ENCODE results near the gene TRIM72.
"Not testable (repeated sequence)": the region's sequence is repeated elsewhere in the genome, so short reads cannot be mapped to it uniquely, and the experiment has no call there.

Gene TRIM72

DNA sequence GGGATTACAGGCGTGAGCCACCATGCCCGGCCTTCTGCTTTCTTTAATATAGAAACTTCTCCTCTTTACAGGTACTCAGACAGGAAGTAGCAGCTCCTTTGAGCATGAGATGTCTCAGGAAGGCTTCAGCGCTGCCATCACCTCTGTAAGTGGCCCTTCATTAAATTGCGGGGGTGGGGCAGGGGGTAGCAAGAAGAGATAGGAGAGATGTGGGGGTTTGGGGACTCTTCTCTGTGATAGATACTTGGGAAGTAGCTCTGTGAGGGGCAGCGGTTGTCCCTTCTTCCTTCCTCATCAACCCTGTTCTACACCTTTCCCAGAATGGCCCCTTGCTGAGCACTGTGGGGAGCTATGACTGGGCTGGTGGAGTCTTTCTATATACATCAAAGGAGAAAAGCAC is 62.7 kb downstream of the TRIM72 start:
- no peaks in the 10 kb centered on the region for H3K4me1 ChIP-seq (ENCODE audit: insufficient read depth, low read length, poor library complexity, severe bottlenecking)
- H4K20me1 ChIP-seq (ENCODE audit: insufficient read depth, low read length, poor library complexity, severe bottlenecking) = no peaks in the 10 kb centered on the region
- no peaks in the 10 kb centered on the region for H3K79me2 ChIP-seq (ENCODE audit: insufficient read depth, low read length)
- TF ChIP-seq, protein P1, sequence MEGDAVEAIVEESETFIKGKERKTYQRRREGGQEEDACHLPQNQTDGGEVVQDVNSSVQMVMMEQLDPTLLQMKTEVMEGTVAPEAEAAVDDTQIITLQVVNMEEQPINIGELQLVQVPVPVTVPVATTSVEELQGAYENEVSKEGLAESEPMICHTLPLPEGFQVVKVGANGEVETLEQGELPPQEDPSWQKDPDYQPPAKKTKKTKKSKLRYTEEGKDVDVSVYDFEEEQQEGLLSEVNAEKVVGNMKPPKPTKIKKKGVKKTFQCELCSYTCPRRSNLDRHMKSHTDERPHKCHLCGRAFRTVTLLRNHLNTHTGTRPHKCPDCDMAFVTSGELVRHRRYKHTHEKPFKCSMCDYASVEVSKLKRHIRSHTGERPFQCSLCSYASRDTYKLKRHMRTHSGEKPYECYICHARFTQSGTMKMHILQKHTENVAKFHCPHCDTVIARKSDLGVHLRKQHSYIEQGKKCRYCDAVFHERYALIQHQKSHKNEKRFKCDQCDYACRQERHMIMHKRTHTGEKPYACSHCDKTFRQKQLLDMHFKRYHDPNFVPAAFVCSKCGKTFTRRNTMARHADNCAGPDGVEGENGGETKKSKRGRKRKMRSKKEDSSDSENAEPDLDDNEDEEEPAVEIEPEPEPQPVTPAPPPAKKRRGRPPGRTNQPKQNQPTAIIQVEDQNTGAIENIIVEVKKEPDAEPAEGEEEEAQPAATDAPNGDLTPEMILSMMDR (conservative IDR thresholded peaks at IDR 0.05; ENCODE audit: low read length) = no peak
- no peak for TF ChIP-seq EZH2phosphoT487 (IDR thresholded peaks at IDR 0.05; ENCODE audit: borderline replicate concordance)
- no peak overlapping the region for H3K4me3 ChIP-seq (ENCODE audit: low read length, poor library complexity, severe bottlenecking)
- no peaks in the 10 kb centered on the region for H3K27me3 ChIP-seq (ENCODE audit: insufficient read depth, low read length, poor library complexity, severe bottlenecking)
- no peak overlapping the region for H3K9ac ChIP-seq (ENCODE audit: low read depth, low read length, poor library complexity, severe bottlenecking)
- no peaks in the 10 kb centered on the region for H3K36me3 ChIP-seq (ENCODE audit: insufficient read depth, low read length)
- H3K4me2 ChIP-seq (ENCODE audit: low read depth, low read length, poor library complexity, severe bottlenecking) = no peak overlapping the region
- no peaks in the 10 kb centered on the region for H3K9me2 ChIP-seq (replicated peaks; ENCODE audit: low read depth, low read length)
- H2AFZ ChIP-seq (ENCODE audit: low read length) = no peak overlapping the region
- no peaks in the 10 kb centered on the region for H3F3A ChIP-seq (ENCODE audit: low read depth)
- no peaks in the 10 kb centered on the region for H3K9me3 ChIP-seq (ENCODE audit: insufficient read depth, low read depth, low read length)

DNA sequence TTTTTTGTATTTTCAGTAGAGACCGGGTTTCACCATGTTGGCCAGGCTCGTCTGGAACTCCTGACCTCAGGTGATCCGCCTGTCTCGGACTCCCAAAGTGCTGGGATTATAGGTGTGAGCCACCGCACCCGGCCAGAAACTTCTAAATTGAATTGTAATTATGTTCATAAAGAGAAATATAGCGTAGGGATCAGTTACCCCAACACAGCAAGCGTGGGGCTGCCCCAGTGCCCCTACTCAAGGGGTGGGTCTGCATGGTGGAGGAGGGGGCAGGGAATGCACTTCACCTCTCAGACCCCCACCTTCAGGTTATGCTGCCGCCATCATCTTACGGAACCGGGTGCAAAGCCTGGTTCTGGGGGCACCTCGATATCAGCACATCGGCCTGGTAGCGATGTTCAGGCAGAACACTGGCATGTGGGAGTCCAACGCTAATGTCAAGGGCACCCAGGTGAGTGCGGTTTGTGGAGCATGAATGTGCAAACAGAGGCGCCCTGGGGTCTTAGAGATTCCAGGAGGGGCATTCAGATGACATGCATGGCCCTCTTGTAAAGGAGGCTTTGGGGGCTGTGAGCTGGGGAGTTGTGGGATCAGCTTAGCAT is 63.8 kb downstream of the TRIM72 start:
- Histone ChIP-seq H3K4me2 (ENCODE audit: low read depth, low read length, poor library complexity, severe bottlenecking) (no peak overlapping the region), H3K27me3 (ENCODE audit: insufficient read depth, low read length, poor library complexity, severe bottlenecking) (no peaks in the 10 kb centered on the region), H3K4me3 (ENCODE audit: low read length, poor library complexity, severe bottlenecking) (no peak overlapping the region), H3K4me1 (ENCODE audit: insufficient read depth, low read length, poor library complexity, severe bottlenecking) (no peaks in the 10 kb centered on the region), H3K79me2 (ENCODE audit: insufficient read depth, low read length) (no peaks in the 10 kb centered on the region), H3K9me3 (ENCODE audit: insufficient read depth, low read depth, low read length) (no peaks in the 10 kb centered on the region), H3K9me2 (replicated peaks; ENCODE audit: low read depth, low read length) (no peaks in the 10 kb centered on the region), H3K36me3 (ENCODE audit: insufficient read depth, low read length) (no peaks in the 10 kb centered on the region), H4K20me1 (ENCODE audit: insufficient read depth, low read length, poor library complexity, severe bottlenecking) (no peaks in the 10 kb centered on the region), H2AFZ (ENCODE audit: low read length) (no peak overlapping the region), H3F3A (ENCODE audit: low read depth) (no peaks in the 10 kb centered on the region), H3K9ac (ENCODE audit: low read depth, low read length, poor library complexity, severe bottlenecking) (no peak overlapping the region)
- no peak for TF ChIP-seq EZH2phosphoT487 (IDR thresholded peaks at IDR 0.05; ENCODE audit: borderline replicate concordance)
- TF ChIP-seq, protein P1 (conservative IDR thresholded peaks at IDR 0.05; ENCODE audit: low read length) = no peak

DNA sequence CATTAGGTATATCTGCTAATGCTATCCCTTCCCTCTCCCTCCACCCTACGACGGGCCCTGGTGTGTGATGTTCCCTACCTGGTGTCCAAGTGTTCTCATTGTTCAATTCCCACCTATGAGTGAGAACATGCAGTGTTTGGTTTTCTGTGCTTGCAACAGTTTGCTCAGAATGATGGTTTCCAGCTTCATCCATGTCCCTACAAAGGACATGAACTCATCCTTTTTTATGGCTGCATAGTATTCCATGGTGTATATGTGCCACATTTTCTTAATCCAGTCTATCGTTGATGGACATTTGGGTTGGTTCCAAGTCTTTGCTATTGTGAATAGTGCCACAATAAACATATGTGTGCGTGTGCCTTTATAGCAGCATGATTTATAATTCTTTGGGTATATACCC is 64.9 kb downstream of the TRIM72 start:
- not testable (repeated sequence) for H3K4me1 ChIP-seq (ENCODE audit: insufficient read depth, low read length, poor library complexity, severe bottlenecking); H3K79me2 ChIP-seq (ENCODE audit: insufficient read depth, low read length)

More for the DNA sequence above, 64.9 kb downstream of the TRIM72 start:
- not testable (repeated sequence) for H3K27me3 ChIP-seq (ENCODE audit: insufficient read depth, low read length, poor library complexity, severe bottlenecking); H3K4me3 ChIP-seq (ENCODE audit: low read length, poor library complexity, severe bottlenecking); H3F3A ChIP-seq (ENCODE audit: low read depth); H3K4me2 ChIP-seq (ENCODE audit: low read depth, low read length, poor library complexity, severe bottlenecking); H3K9me3 ChIP-seq (ENCODE audit: insufficient read depth, low read depth, low read length); H2AFZ ChIP-seq (ENCODE audit: low read length); H3K9ac ChIP-seq (ENCODE audit: low read depth, low read length, poor library complexity, severe bottlenecking); H3K36me3 ChIP-seq (ENCODE audit: insufficient read depth, low read length); H3K9me2 ChIP-seq (replicated peaks; ENCODE audit: low read depth, low read length); H4K20me1 ChIP-seq (ENCODE audit: insufficient read depth, low read length, poor library complexity, severe bottlenecking)
